A549 (cell line): Measurements from ENCODE around the gene GAL3ST3. TPM values are rescaled to one million over a fixed set of nuclear protein-coding genes. Genes with fewer than 3 reads are reported as not detected.

Source experiments
- ATAC-seq, 2 experiments: fragments of 200-7000 bp in 1 of 2; fragments of >200 bp in 1 of 2; cut with Nextera tagmentation in 1 of 2; cut with Tn5 transposase in 1 of 2; 3 replicates each; pipeline versions ENCODE4 v1.8.0 to v1.9.1; 2018 to 2020; ENCODE audit warnings: mild to moderate bottlenecking in 1 of 2, moderate library complexity in 1 of 2
- CTCF ChIA-PET: fragments of 300-600 bp; sonication (Branson Sonifier 250); formaldehyde crosslinking; extraction: SDS; loops from one replicate; lab custom pipeline; 2021; ENCODE audit warnings: antibody characterized with exemption, inconsistent platforms; lab: Yijun Ruan, JAX
- POLR2A ChIA-PET: fragments of 350-600 bp; formaldehyde crosslinking; extraction: SDS; loops from one replicate; lab custom pipeline; 2021; ENCODE audit warnings: antibody characterized with exemption, inconsistent platforms; lab: Yijun Ruan, JAX
- DNase-seq, 2 experiments: peaks; one replicate each; pipeline versions ENCODE4 v3.0.0 to v3.0.0-alpha.2; 2011 to 2016; ENCODE audit warnings: low read depth in 1 of 2, low spot score in 1 of 2
- FAIRE-seq: peaks from 2 replicates; lab custom pipeline; 2011; peaks lifted over from hg19 to GRCh38; lab: Jason Lieb, UNC
- H3K27ac ChIP-seq, 2 experiments: fragments of >200 bp; sonication (Bioruptor Twin); formaldehyde crosslinking; 3 replicates each; pipeline ENCODE4 v1.5.1; 2016 to 2017
- H3K4me1 ChIP-seq: fragments of >200 bp; sonication (Bioruptor Twin); formaldehyde crosslinking; 3 replicates; pipeline ENCODE4 v1.6.1; 2016
- H3K4me2 ChIP-seq: fragments of >200 bp; sonication (Bioruptor Twin); formaldehyde crosslinking; 3 replicates; pipeline ENCODE4 v1.6.1; 2016
- H3K4me3 ChIP-seq: fragments of >200 bp; sonication (Bioruptor Twin); formaldehyde crosslinking; 3 replicates; pipeline ENCODE4 v1.5.1; 2016
- H3K9me3 ChIP-seq: fragments of >200 bp; sonication (Bioruptor Twin); formaldehyde crosslinking; 3 replicates; pipeline ENCODE4 v1.6.1; 2016
- BHLHE40 ChIP-seq: IDR thresholded peaks from 2 replicates; pipeline ENCODE4 v1.6.1; 2012; ENCODE audit warnings: low read depth, low read length, inconsistent platforms
- EHF ChIP-seq: fragments of 250-450 bp; sonication (Bioruptor Pico); IDR thresholded peaks from 2 replicates; pipeline ENCODE4 v1.5.0; 2020; ENCODE audit warnings: mild to moderate bottlenecking
- FOSB ChIP-seq: fragments of 250-450 bp; sonication (Bioruptor Pico); IDR thresholded peaks from 2 replicates; pipeline ENCODE4 v1.5.0; 2020; ENCODE audit warnings: mild to moderate bottlenecking, moderate library complexity
- FOSL2 ChIP-seq, 2 experiments: fragments of 450-650 bp in 1 of 2; fragments of >200 bp in 1 of 2; sonication (Bioruptor Twin) in 1 of 2; formaldehyde crosslinking; IDR thresholded peaks; 2 replicates each; pipeline versions ENCODE4 v1.5.0 to v1.6.1; 2016 to 2020; ENCODE audit warnings: mild to moderate bottlenecking in 1 of 2, moderate library complexity in 1 of 2
- GATA3 ChIP-seq: IDR thresholded peaks from 2 replicates; pipeline ENCODE4 v1.6.1; 2012; ENCODE audit warnings: borderline replicate concordance
- HEYL ChIP-seq: fragments of 250-450 bp; sonication (Bioruptor Pico); IDR thresholded peaks from 2 replicates; pipeline ENCODE4 v1.8.0; 2021; ENCODE audit warnings: mild to moderate bottlenecking, moderate library complexity
- KDM1A ChIP-seq: fragments of 200-600 bp; sonication (generic); IDR thresholded peaks from 2 replicates; pipeline ENCODE4 v1.6.1; 2016; ENCODE audit warnings: low read depth, mild to moderate bottlenecking
- KDM5A ChIP-seq: fragments of 200-600 bp; sonication (generic); IDR thresholded peaks from 2 replicates; pipeline ENCODE4 v1.6.1; 2016; ENCODE audit warnings: antibody characterized with exemption, mild to moderate bottlenecking
- MAFK ChIP-seq: fragments of 450-650 bp; IDR thresholded peaks from 2 replicates; pipeline ENCODE4 v1.6.1; 2014; ENCODE audit not compliant: partially characterized antibody
- MAZ ChIP-seq: fragments of 150-350 bp; IDR thresholded peaks from 2 replicates; pipeline ENCODE4 v1.6.1; 2014; ENCODE audit warnings: antibody characterized with exemption, low read depth, low read length, borderline replicate concordance
- MYC ChIP-seq: IDR thresholded peaks from 2 replicates; pipeline ENCODE4 v1.6.1; 2012; ENCODE audit warnings: mild to moderate bottlenecking, inconsistent platforms, low read length, improper control_type of control experiment, borderline replicate concordance
- PHF8 ChIP-seq: fragments of 200-600 bp; sonication (generic); IDR thresholded peaks from 2 replicates; pipeline ENCODE4 v1.6.1; 2016; ENCODE audit warnings: low read depth, mild to moderate bottlenecking, antibody characterized with exemption, moderate library complexity, borderline replicate concordance
- RAD21 ChIP-seq, 2 experiments: fragments of >200 bp in 1 of 2; sonication (Bioruptor Twin) in 1 of 2; formaldehyde crosslinking in 1 of 2; IDR thresholded peaks in 1 of 2; conservative IDR thresholded peaks in 1 of 2; 2 replicates in 1 of 2; 3 replicates in 1 of 2; pipeline ENCODE4 v1.6.1; 2012 to 2018; ENCODE audit warnings: inconsistent platforms in 1 of 2
- RCOR1 ChIP-seq: fragments of 150-350 bp; IDR thresholded peaks from 2 replicates; pipeline ENCODE4 v1.6.1; 2014; ENCODE audit warnings: antibody characterized with exemption, low read length, low read depth
- SMC3 ChIP-seq: fragments of >200 bp; sonication (Bioruptor Twin); formaldehyde crosslinking; IDR thresholded peaks from 3 replicates; pipeline ENCODE4 v1.6.1; 2018; ENCODE audit warnings: inconsistent platforms
- SREBF2 ChIP-seq: fragments of 450-650 bp; IDR thresholded peaks from 2 replicates; pipeline ENCODE4 v1.6.1; 2014; ENCODE audit warnings: mild to moderate bottlenecking, moderate library complexity
- TP53 ChIP-seq: fragments of 250-450 bp; sonication (Bioruptor Pico); IDR thresholded peaks from 2 replicates; pipeline ENCODE4 v1.5.0; 2021; ENCODE audit warnings: mild to moderate bottlenecking, moderate library complexity
- ZSCAN20 ChIP-seq: fragments of 250-450 bp; sonication (Bioruptor Pico); IDR thresholded peaks from 2 replicates; pipeline ENCODE4 v1.8.0; 2022; ENCODE audit warnings: mild to moderate bottlenecking, moderate library complexity
- WGBS: methylation state at CpG from one replicate; pipeline ENCODE4 v1.1.6; 2017; ENCODE audit errors: missing lambda C conversion rate; 5-methylcytosine and 5-hydroxymethylcytosine counted together
- polyA plus RNA-seq, 4 experiments: library from polyadenylated mRNA; depleted of rRNA in 3 of 4; stranded (reverse); fragments of >200 nt; fragmentation: RNase III in 1 of 4; extraction: RNeasy Plus Mini Kit Qiagen cat#74134 plus additional on column Dnase treatment in 1 of 4; gene quantifications; 2 replicates in 3 of 4; 3 replicates in 1 of 4; pipeline ENCODE4 v1.2.3, GENCODE V29; 2011 to 2017
- TF ChIP-seq, protein P1 (sequence below): fragments of >200 bp; sonication (Bioruptor Twin); formaldehyde crosslinking; IDR thresholded peaks from 3 replicates; pipeline ENCODE4 v1.5.1; 2016
- TF ChIP-seq, protein P2 (sequence below): IDR thresholded peaks from 2 replicates; pipeline ENCODE4 v1.6.1; 2012
- TF ChIP-seq, protein P3 (sequence below): fragments of 150-350 bp; IDR thresholded peaks from 2 replicates; pipeline ENCODE4 v1.6.1; 2014; ENCODE audit warnings: low read depth, mild to moderate bottlenecking, low read length
- TF ChIP-seq, protein P4 (sequence below): IDR thresholded peaks from 2 replicates; pipeline ENCODE4 v1.6.1; 2012
- TF ChIP-seq, protein P5 (sequence below): fragments of 250-450 bp; sonication (Bioruptor Pico); IDR thresholded peaks from 2 replicates; pipeline ENCODE4 v1.5.0; 2020; ENCODE audit warnings: low read depth, mild to moderate bottlenecking, moderate library complexity
- TF ChIP-seq, protein P6 (sequence below): fragments of >200 bp; sonication (Bioruptor Twin); formaldehyde crosslinking; IDR thresholded peaks from 3 replicates; pipeline ENCODE4 v1.6.1; 2016

Gene GAL3ST3
- polyA plus RNA-seq, 2 of the 4 experiments (the other 2 are of a cell fraction): not detected

DNA sequence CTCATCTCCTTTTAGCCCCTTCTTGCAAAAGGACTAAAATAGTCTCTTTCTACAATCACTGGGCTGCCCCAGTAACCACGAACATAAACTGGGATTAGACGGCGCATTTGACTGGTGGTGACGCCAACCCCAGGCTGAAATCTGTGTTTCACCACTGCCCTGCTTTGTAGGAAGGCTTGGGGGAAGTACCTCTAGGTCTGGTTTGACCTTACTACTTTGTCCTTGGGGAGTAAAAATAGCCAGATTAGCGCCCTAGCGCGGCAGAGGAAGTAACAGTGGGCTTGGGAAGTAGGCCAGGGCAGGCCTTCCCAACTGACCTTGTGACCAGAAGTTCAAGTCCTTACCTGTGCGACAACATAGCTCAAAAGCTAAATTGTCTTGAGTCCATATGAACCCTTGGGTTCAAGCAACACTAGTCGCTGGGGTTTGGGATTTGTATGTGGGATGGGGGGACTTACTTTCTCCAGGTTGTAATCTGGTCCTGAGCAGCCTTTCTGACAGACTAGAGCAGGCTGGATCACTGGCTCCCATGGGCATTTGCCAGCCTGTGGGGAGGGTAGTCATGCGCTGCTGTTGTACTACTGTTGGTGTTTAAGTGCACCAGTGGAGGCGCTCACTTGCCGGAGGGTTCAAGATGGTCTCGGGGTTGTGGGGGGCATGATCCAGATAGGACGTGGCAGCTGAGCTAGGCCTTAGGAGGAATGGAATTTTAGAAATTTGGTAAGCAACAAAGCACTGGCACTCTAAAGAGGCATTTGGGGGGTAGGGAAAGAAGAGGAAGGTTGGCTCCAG is 20.2 kb upstream of the GAL3ST3 start:
- TF ChIP-seq, protein P1, sequence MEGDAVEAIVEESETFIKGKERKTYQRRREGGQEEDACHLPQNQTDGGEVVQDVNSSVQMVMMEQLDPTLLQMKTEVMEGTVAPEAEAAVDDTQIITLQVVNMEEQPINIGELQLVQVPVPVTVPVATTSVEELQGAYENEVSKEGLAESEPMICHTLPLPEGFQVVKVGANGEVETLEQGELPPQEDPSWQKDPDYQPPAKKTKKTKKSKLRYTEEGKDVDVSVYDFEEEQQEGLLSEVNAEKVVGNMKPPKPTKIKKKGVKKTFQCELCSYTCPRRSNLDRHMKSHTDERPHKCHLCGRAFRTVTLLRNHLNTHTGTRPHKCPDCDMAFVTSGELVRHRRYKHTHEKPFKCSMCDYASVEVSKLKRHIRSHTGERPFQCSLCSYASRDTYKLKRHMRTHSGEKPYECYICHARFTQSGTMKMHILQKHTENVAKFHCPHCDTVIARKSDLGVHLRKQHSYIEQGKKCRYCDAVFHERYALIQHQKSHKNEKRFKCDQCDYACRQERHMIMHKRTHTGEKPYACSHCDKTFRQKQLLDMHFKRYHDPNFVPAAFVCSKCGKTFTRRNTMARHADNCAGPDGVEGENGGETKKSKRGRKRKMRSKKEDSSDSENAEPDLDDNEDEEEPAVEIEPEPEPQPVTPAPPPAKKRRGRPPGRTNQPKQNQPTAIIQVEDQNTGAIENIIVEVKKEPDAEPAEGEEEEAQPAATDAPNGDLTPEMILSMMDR: peak; percentile 20; the same call in 2 of the 3 replicates
- peak in 1 of 2 experiments; percentile 5; a peak in 1 of 5 replicates for TF ChIP-seq RAD21 (conservative IDR thresholded peaks at IDR 0.05 in 1 of 2, IDR thresholded peaks at IDR 0.05 in 1 of 2)
- TF ChIP-seq, protein P2, sequence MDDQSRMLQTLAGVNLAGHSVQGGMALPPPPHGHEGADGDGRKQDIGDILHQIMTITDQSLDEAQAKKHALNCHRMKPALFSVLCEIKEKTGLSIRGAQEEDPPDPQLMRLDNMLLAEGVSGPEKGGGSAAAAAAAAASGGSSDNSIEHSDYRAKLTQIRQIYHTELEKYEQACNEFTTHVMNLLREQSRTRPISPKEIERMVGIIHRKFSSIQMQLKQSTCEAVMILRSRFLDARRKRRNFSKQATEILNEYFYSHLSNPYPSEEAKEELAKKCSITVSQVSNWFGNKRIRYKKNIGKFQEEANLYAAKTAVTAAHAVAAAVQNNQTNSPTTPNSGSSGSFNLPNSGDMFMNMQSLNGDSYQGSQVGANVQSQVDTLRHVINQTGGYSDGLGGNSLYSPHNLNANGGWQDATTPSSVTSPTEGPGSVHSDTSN: no peak
- 0 out of 2 replicates have a peak, but pooled peaks have one; percentile 20 for TF ChIP-seq MYC
- TF ChIP-seq MAZ: no peak
- TF ChIP-seq, protein P3, sequence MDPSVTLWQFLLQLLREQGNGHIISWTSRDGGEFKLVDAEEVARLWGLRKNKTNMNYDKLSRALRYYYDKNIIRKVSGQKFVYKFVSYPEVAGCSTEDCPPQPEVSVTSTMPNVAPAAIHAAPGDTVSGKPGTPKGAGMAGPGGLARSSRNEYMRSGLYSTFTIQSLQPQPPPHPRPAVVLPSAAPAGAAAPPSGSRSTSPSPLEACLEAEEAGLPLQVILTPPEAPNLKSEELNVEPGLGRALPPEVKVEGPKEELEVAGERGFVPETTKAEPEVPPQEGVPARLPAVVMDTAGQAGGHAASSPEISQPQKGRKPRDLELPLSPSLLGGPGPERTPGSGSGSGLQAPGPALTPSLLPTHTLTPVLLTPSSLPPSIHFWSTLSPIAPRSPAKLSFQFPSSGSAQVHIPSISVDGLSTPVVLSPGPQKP: no peak
- TF ChIP-seq, protein P4, sequence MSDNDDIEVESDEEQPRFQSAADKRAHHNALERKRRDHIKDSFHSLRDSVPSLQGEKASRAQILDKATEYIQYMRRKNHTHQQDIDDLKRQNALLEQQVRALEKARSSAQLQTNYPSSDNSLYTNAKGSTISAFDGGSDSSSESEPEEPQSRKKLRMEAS: peak; percentile 27; the same call in 1 of the 2 replicates
- no peak for TF ChIP-seq PHF8
- H3K27ac ChIP-seq: peak overlapping the region; percentile 95 to 98
- peak overlapping the region; percentile 95 for H3K4me2 ChIP-seq
- no peak for FAIRE-seq
- DNase-seq: peak; percentile 77 to 81
- peaks cover 32% of the 10 kb centered on the region for H3K4me1 ChIP-seq
- WGBS: 42% methylated on average over 14 of the region's 14 CpGs
- 0 out of 3 replicates have a peak, but pooled peaks cover 2% of the 10 kb centered on the region for H3K9me3 ChIP-seq
- ChIA-PET POLR2A (interaction anchor here (0.5 to 1.3 kb wide), 6 partner anchors 12 to 68 kb away, joined by 3 to 6 read pairs (median 4); partner anchors contain the start of gene SF3B2), CTCF (interaction anchor here (0.6 to 10.5 kb wide), 54 partner anchors 11 to 1616 kb away, joined by 3 to 233 read pairs (median 4); partner anchors contain the start of genes CATSPER1, GAL3ST3 and SF3B2)
- H3K4me3 ChIP-seq: peak overlapping the region; percentile 87
- peak; percentile 66 to 73 for ATAC-seq

DNA sequence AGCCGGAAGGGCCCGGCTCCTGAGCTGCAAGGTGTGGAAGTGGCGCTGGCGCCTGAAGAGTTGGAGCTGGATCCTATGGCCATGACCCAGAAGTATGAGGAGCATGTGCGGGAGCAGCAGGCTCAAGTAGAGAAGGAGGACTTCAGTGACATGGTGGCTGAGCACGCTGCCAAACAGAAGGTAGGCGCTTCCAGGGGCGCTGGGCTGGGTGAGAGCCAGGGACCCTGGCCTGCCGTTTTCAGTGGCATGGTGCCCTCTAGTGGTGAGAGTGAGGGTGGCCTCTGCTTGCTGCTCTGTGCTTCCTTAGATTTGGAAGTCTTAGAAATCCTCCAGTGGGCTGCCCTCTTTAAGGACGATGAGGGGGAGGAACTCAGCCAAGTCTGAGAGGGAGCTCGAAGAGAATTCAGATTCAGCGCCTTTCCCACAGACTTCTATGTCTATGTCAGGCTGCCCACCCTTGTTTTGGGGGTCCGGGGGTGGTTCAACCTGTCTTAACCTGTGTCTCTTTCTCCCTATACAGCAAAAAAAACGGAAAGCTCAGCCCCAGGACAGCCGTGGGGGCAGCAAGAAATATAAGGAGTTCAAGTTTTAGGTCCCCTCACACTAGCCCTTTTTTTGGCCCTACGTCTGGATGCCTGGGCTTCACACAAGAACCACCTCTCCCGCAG is 19.3 kb upstream of the GAL3ST3 start:
- FAIRE-seq: no peak
- ChIA-PET CTCF (interaction anchor here (0.7 to 10.5 kb wide), 66 partner anchors 12 to 278 kb away, joined by 3 to 233 read pairs (median 4); partner anchors contain the start of genes BANF1, CATSPER1, CCDC85B and GAL3ST3), POLR2A (interaction anchor here (1.1 to 1.3 kb wide), 2 partner anchors 16 to 69 kb away, joined by 4 to 6 read pairs; partner anchors contain the start of gene SF3B2)
- ATAC-seq: peak; percentile 52 to 83; a peak in 5 of 6 replicates
- peak overlapping the region; percentile 95 to 98 for H3K27ac ChIP-seq
- peak overlapping the region; percentile 95; the same call in 2 of the 3 replicates for H3K4me2 ChIP-seq
- H3K4me3 ChIP-seq: no peak overlapping the region
- 0 out of 3 replicates have a peak, but pooled peaks cover 2% of the 10 kb centered on the region for H3K9me3 ChIP-seq
- DNase-seq: peak; percentile 77 to 81
- 46% methylated on average over 17 of the region's 17 CpGs for WGBS
- peaks cover 32% of the 10 kb centered on the region for H3K4me1 ChIP-seq
- TF ChIP-seq, protein P5, sequence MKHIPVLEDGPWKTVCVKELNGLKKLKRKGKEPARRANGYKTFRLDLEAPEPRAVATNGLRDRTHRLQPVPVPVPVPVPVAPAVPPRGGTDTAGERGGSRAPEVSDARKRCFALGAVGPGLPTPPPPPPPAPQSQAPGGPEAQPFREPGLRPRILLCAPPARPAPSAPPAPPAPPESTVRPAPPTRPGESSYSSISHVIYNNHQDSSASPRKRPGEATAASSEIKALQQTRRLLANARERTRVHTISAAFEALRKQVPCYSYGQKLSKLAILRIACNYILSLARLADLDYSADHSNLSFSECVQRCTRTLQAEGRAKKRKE (CRISPR knock-in tag): no peak
- TF ChIP-seq GATA3 (no peak), SREBF2 (no peak), FOSL2 (IDR thresholded peaks at IDR 0.05) (no peak), FOSL2 (CRISPR knock-in tag; IDR thresholded peaks at IDR 0.05) (no peak), HEYL (CRISPR knock-in tag) (no peak), KDM1A (no peak), EHF (CRISPR knock-in tag) (no peak), RCOR1 (no peak), SMC3 (peak; percentile 66; the same call in 2 of the 3 replicates), KDM5A (no peak), BHLHE40 (no peak), MAFK (peak; percentile 7), ZSCAN20 (CRISPR knock-in tag) (no peak), TP53 (CRISPR knock-in tag) (no peak), FOSB (CRISPR knock-in tag) (no peak)
- TF ChIP-seq, protein P1: peak; percentile 87
- TF ChIP-seq, protein P6, sequence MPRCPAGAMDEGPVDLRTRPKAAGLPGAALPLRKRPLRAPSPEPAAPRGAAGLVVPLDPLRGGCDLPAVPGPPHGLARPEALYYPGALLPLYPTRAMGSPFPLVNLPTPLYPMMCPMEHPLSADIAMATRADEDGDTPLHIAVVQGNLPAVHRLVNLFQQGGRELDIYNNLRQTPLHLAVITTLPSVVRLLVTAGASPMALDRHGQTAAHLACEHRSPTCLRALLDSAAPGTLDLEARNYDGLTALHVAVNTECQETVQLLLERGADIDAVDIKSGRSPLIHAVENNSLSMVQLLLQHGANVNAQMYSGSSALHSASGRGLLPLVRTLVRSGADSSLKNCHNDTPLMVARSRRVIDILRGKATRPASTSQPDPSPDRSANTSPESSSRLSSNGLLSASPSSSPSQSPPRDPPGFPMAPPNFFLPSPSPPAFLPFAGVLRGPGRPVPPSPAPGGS: no peak
